ENCODE results near the gene RREB1. TPM values are rescaled to one million over a fixed set of nuclear protein-coding genes. Genes with fewer than 3 reads are reported as not detected.

The RREB1 gene
- total and polyA plus RNA-seq, 2 experiments from 2014 or later: 8.5 to 25.5 TPM

DNA sequence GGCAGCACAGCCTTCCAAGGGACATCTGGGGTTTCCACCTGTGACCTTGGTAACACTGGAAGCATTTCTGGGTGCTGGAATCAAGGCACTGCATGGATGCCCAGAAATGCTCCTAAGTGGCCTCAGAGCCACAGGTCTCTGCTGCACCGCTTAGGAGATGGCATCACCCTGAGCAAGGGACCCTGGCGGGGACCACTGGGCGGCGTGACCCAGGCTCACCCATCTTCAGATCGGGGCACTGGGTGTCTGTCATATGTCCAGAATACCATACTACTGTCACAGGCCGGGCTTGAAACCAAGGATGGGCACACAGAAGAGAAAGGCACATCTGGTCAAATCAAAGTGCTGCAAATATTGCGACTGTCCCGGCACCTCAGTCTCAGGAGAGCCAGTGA, 159.3 kb downstream of the RREB1 start (continued):
- TF ChIP-seq, protein P1, sequence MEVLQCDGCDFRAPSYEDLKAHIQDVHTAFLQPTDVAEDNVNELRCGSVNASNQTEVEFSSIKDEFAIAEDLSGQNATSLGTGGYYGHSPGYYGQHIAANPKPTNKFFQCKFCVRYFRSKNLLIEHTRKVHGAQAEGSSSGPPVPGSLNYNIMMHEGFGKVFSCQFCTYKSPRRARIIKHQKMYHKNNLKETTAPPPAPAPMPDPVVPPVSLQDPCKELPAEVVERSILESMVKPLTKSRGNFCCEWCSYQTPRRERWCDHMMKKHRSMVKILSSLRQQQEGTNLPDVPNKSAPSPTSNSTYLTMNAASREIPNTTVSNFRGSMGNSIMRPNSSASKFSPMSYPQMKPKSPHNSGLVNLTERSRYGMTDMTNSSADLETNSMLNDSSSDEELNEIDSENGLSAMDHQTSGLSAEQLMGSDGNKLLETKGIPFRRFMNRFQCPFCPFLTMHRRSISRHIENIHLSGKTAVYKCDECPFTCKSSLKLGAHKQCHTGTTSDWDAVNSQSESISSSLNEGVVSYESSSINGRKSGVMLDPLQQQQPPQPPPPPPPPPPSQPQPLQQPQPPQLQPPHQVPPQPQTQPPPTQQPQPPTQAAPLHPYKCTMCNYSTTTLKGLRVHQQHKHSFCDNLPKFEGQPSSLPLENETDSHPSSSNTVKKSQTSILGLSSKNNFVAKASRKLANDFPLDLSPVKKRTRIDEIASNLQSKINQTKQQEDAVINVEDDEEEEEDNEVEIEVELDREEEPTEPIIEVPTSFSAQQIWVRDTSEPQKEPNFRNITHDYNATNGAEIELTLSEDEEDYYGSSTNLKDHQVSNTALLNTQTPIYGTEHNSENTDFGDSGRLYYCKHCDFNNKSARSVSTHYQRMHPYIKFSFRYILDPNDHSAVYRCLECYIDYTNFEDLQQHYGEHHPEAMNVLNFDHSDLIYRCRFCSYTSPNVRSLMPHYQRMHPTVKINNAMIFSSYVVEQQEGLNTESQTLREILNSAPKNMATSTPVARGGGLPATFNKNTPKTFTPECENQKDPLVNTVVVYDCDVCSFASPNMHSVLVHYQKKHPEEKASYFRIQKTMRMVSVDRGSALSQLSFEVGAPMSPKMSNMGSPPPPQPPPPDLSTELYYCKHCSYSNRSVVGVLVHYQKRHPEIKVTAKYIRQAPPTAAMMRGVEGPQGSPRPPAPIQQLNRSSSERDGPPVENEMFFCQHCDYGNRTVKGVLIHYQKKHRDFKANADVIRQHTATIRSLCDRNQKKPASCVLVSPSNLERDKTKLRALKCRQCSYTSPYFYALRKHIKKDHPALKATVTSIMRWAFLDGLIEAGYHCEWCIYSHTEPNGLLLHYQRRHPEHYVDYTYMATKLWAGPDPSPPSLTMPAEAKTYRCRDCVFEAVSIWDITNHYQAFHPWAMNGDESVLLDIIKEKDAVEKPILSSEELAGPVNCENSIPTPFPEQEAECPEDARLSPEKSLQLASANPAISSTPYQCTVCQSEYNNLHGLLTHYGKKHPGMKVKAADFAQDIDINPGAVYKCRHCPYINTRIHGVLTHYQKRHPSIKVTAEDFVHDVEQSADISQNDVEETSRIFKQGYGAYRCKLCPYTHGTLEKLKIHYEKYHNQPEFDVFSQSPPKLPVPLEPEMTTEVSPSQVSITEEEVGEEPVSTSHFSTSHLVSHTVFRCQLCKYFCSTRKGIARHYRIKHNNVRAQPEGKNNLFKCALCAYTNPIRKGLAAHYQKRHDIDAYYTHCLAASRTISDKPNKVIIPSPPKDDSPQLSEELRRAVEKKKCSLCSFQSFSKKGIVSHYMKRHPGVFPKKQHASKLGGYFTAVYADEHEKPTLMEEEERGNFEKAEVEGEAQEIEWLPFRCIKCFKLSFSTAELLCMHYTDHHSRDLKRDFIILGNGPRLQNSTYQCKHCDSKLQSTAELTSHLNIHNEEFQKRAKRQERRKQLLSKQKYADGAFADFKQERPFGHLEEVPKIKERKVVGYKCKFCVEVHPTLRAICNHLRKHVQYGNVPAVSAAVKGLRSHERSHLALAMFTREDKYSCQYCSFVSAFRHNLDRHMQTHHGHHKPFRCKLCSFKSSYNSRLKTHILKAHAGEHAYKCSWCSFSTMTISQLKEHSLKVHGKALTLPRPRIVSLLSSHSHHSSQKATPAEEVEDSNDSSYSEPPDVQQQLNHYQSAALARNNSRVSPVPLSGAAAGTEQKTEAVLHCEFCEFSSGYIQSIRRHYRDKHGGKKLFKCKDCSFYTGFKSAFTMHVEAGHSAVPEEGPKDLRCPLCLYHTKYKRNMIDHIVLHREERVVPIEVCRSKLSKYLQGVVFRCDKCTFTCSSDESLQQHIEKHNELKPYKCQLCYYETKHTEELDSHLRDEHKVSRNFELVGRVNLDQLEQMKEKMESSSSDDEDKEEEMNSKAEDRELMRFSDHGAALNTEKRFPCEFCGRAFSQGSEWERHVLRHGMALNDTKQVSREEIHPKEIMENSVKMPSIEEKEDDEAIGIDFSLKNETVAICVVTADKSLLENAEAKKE (CRISPR knock-in tag; IDR thresholded peaks at IDR 0.05): no peak
- TF ChIP-seq EZH2phosphoT487 (IDR thresholded peaks at IDR 0.05; ENCODE audit: unreplicated experiment) (no peak), NANOG (IDR thresholded peaks at IDR 0.05; ENCODE audit: borderline replicate concordance) (no peak), REST (IDR thresholded peaks at IDR 0.05; ENCODE audit: unreplicated experiment) (no peak), CREB1 (CRISPR knock-in tag; IDR thresholded peaks at IDR 0.05; ENCODE audit: low read depth) (no peak), POLR2AphosphoS5 (IDR thresholded peaks at IDR 0.05; ENCODE audit: low read depth) (no peak)
- TF ChIP-seq, protein P2, sequence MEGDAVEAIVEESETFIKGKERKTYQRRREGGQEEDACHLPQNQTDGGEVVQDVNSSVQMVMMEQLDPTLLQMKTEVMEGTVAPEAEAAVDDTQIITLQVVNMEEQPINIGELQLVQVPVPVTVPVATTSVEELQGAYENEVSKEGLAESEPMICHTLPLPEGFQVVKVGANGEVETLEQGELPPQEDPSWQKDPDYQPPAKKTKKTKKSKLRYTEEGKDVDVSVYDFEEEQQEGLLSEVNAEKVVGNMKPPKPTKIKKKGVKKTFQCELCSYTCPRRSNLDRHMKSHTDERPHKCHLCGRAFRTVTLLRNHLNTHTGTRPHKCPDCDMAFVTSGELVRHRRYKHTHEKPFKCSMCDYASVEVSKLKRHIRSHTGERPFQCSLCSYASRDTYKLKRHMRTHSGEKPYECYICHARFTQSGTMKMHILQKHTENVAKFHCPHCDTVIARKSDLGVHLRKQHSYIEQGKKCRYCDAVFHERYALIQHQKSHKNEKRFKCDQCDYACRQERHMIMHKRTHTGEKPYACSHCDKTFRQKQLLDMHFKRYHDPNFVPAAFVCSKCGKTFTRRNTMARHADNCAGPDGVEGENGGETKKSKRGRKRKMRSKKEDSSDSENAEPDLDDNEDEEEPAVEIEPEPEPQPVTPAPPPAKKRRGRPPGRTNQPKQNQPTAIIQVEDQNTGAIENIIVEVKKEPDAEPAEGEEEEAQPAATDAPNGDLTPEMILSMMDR (conservative IDR thresholded peaks at IDR 0.05; ENCODE audit: low read depth in 2 of 2): no peak

Measured in GM23338 (cell line).